Heart right ventricle (tissue), 16 donors: Measurements from ENCODE around the gene HOXA9. TPM values are rescaled to one million over a fixed set of nuclear protein-coding genes. Genes with fewer than 3 reads are reported as not detected.

Source experiments
- ATAC-seq, 8 donors: fragments of 200-7000 bp; cut with Tn5 transposase; one replicate each; pipeline ENCODE4 v1.9.1; 2020; ENCODE audit warnings: mild to moderate bottlenecking in 8 of 8, moderate library complexity in 8 of 8, moderate number of reproducible peaks in 1 of 8
- DNase-seq, 2 donors: peaks; one replicate each; pipeline ENCODE4 v3.0.0-alpha.2; 2020
- H3K27ac ChIP-seq, 10 donors: fragments of 200-600 bp; sonication (generic) in 2 of 10; one replicate each; pipeline versions ENCODE4 v1.5.0 to v1.8.0; 2020 to 2022; ENCODE audit warnings: mild to moderate bottlenecking in 3 of 10
- H3K27me3 ChIP-seq, 7 donors: fragments of 200-600 bp; one replicate each; pipeline ENCODE4 v1.8.0; 2021 to 2022; ENCODE audit warnings: mild to moderate bottlenecking in 2 of 7
- H3K36me3 ChIP-seq, 9 donors: fragments of 200-600 bp; sonication (generic) in 1 of 9; one replicate each; pipeline versions ENCODE4 v1.5.0 to v1.8.0; 2020 to 2022; ENCODE audit warnings: mild to moderate bottlenecking in 2 of 9
- H3K4me1 ChIP-seq, 9 donors: fragments of 200-600 bp; sonication (generic) in 1 of 9; one replicate each; pipeline versions ENCODE4 v1.5.0 to v1.8.0; 2020 to 2022; ENCODE audit warnings: mild to moderate bottlenecking in 4 of 9
- H3K4me3 ChIP-seq, 10 donors: fragments of 200-600 bp; sonication (generic) in 2 of 10; one replicate each; pipeline versions ENCODE4 v1.5.0 to v1.8.0; 2020 to 2022; ENCODE audit warnings: mild to moderate bottlenecking in 7 of 10, moderate library complexity in 2 of 10
- H3K9me3 ChIP-seq, 11 donors: fragments of 200-600 bp in 10 of 11; sonication (generic) in 2 of 11; one replicate each; pipeline versions ENCODE4 v1.5.0 to v1.8.0; 2013 to 2022; ENCODE audit warnings: mild to moderate bottlenecking in 2 of 11, control low read depth in 1 of 11, moderate library complexity in 1 of 11
- CTCF ChIP-seq, 9 donors: fragments of 200-600 bp; sonication (generic) in 2 of 9; IDR thresholded peaks; one replicate each; pipeline versions ENCODE4 v1.5.0 to v1.8.0; 2021 to 2022; ENCODE audit warnings: antibody characterized with exemption in 9 of 9, mild to moderate bottlenecking in 5 of 9, moderate library complexity in 1 of 9
- WGBS, 2 donors: extraction: QIAGEN DNeasy Blood & Tissue Kit; methylation state at CpG; one replicate each; pipeline ENCODE4 v1.1.7; 2013; ENCODE audit warnings: inconsistent platforms in 1 of 2; 5-methylcytosine and 5-hydroxymethylcytosine counted together
- intact Hi-C, 10 donors: fragments of 100-400 bp; cut with DNase I; formaldehyde crosslinking; loops; one replicate each; pipeline versions ENCODE4 v1.11.1 to v1.14.2; 2022
- polyA plus RNA-seq, 2 donors: library from polyadenylated mRNA; stranded (reverse); fragments of 200-250 nt; gene quantifications; one replicate each; pipeline ENCODE4 v1.2.3, GENCODE V29; 2013
- total RNA-seq, 10 donors: library from RNA; stranded (reverse); fragmentation: NEBNext Ultra II Directional in 3 of 10; extraction: Animal tissue kit (Norgen Biotek cat#: 25700) in 3 of 10; gene quantifications; one replicate each; pipeline versions ENCODE4 v1.2.1 to v1.2.4, GENCODE V29; 2021 to 2023
- donor health status: Arrhythmogenic right ventricular cardiomyopathy.
- donor health status: ischemic (EF 13 %, LVEDD 7.1; RV severe dilation, severe dysfunction).
- donor health status: healthy with polysubstance abuse.
- donor health status: DM: no; HTN: yes; CAD: no.
- donor health status: DM: no; HTN: no; CAD: no.
- donor health status: ischemic (EF 25% LVEDD 6.9; RV normal size, moderate dysfunction).
- donor health status: ischemic (EF 25% LVEDD 5.7; RV mildly dilated, moderate dysfunction).
- donor health status: healthy.
- donor health status: DM: yes; HTN: yes; CAD: no.
- donor health status: Ischemic cardiomyopathy.
- donor health status: ischemic (EF 35%, LVEDD 5.7; RV mildly dilated, moderate dysfunction).
- donor health status: nonischemic (EF 11% LVEDD 7.7; RV severe dilation, severe dysfunction).
- donor health status: DM: yes; HTN: yes; CAD: no.
- donor health status: PGD.
- donor health status: ischemic (EF 29% LVEDD 5.4; RV normal size, mild dysfunction).
- donor health status: nonischemic (EF 23%, LVEDD 6.1; RV moderate dilation, normal function).

HOXA9 gene
- total and polyA plus RNA-seq, 12 donors: not detected

DNA sequence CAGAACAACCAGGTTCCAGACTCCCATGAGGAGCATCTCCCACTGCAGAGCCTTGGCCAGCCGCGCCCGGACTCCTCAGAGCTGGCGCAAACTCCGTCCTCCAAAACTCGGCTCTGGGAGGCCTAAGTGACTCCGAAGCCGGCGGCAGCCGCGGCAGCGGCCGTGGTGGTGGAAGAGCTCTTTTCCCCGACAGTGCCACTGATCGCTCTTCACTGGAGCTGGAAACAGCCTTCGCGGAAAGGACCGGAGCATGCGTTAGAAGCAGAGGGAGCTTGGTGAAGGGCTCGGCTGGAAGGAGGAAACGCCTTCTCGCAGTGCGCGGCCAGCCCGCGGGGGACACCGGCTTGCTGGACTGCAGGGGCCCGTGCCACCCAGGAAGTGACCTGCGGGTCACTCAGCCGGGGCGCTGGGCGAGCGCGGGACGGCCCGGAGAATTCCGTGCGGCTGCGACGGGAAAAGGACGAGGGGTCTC, 39.5 kb upstream of the HOXA9 start:
- no peaks in the 10 kb centered on the region for H3K9me3 ChIP-seq
- peak in 1 of 8 donors; percentile 34 for ATAC-seq
- no peaks in the 10 kb centered on the region for H3K36me3 ChIP-seq
- TF ChIP-seq CTCF (IDR thresholded peaks at IDR 0.05): no peak
- intact Hi-C loops: loop anchor here in 7 of 10 donors (5.0 to 10.0 kb wide), 7 partner anchors 380 to 890 kb away; no protein-coding TSS in a partner anchor
- 2 to 4% methylated on average over 41 of the region's 41 CpGs for WGBS, 2 donors
- peaks cover 0 to 38% (median 23%) of the 10 kb centered on the region in 9 donors for H3K4me1 ChIP-seq
- H3K27ac ChIP-seq: no peak overlapping the region
- peaks cover 53 to 100% (median 99%) of the 10 kb centered on the region in 7 donors for H3K27me3 ChIP-seq
- peak overlapping the region in 3 of 10 donors; percentile 10 to 33 (median 10) for H3K4me3 ChIP-seq
- no peak for DNase-seq

GRCh38 chr7:27203964-27204594, 38.7 kb upstream of the HOXA9 start:
- intact Hi-C loops: loop anchor here in 6 of 10 donors (10.0 kb wide), 5 partner anchors 381 to 891 kb away; no protein-coding TSS in a partner anchor
- H3K36me3 ChIP-seq: no peaks in the 10 kb centered on the region
- H3K4me3 ChIP-seq: no peak overlapping the region
- H3K27ac ChIP-seq: no peak overlapping the region
- no peak for ATAC-seq
- H3K27me3 ChIP-seq: peaks cover 57 to 98% (median 96%) of the 10 kb centered on the region in 7 donors
- no peak for DNase-seq
- no peaks in the 10 kb centered on the region for H3K9me3 ChIP-seq
- peaks cover 0 to 41% (median 26%) of the 10 kb centered on the region in 9 donors for H3K4me1 ChIP-seq
- WGBS, 2 donors: 19 to 22% methylated on average over 4 of the region's 4 CpGs
- TF ChIP-seq CTCF (IDR thresholded peaks at IDR 0.05): no peak

DNA sequence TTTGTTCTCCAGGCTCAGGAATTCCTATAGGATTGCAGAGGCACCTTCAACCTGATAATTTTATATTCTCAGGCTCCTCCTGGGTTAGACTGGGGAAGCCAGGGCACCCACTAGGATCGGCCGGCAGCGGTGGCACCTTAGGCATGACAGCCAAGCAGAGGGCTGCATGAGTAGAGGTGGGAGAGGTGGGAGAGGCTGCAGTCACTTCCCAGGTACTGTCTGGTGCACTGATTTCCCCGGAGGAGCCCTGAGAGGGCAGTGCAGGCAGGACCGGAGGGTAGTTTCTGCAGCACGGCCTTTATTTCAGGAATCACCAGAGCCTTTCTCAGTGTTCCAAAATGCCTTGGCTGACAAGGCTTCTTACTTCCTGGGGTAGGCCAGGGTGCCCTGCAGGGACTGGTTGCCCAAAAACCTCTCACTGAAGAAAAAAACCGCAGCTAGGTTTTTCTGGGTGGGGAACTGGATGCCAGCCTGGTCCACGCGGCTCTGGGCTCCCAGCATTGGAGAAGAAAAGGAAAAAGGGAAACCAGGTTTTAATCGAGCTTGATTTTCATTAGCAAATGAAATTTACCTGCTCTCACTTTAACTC, 38.1 kb upstream of the HOXA9 start:
- TF ChIP-seq CTCF (IDR thresholded peaks at IDR 0.05): no peak
- WGBS, 2 donors: 16 to 19% methylated on average over 10 of the region's 10 CpGs

DNA sequence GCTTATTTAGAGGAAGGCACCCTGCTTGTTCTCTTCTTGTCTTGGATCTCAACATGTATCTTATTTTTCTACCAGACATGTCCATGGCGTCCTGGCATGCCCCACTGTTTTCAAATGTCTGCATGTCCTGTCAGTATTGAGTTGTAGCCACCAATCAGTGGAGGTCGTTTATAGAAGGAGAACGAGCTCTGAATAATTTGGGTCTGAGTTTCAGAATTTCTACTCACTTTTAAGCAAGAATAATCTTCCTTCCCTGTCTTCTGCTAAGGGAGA, 37.5 kb upstream of the HOXA9 start:
- TF ChIP-seq CTCF (IDR thresholded peaks at IDR 0.05): no peak

More for the DNA sequence above, 38.1 kb upstream of the HOXA9 start:
- intact Hi-C loops: loop anchor here in 6 of 10 donors (10.0 kb wide), 5 partner anchors 381 to 891 kb away; no protein-coding TSS in a partner anchor
- Histone ChIP-seq H3K4me3 (no peak overlapping the region), H3K36me3 (no peaks in the 10 kb centered on the region), H3K27ac (no peak overlapping the region), H3K27me3 (peaks cover 62 to 98% (median 96%) of the 10 kb centered on the region in 7 donors), H3K9me3 (no peaks in the 10 kb centered on the region), H3K4me1 (peaks cover 0 to 47% (median 29%) of the 10 kb centered on the region in 9 donors)
- DNase-seq: no peak
- no peak for ATAC-seq

More for the DNA sequence above, 37.5 kb upstream of the HOXA9 start:
- no peaks in the 10 kb centered on the region for H3K36me3 ChIP-seq
- H3K27me3 ChIP-seq: peaks cover 67 to 98% (median 97%) of the 10 kb centered on the region in 7 donors
- peaks cover 0 to 50% (median 30%) of the 10 kb centered on the region in 9 donors for H3K4me1 ChIP-seq
- intact Hi-C loops: loop anchor here in 6 of 10 donors (10.0 kb wide), 5 partner anchors 382 to 892 kb away; no protein-coding TSS in a partner anchor
- DNase-seq: no peak
- 11 to 16% methylated on average over 3 of the region's 3 CpGs for WGBS, 2 donors
- no peak for ATAC-seq
- no peak overlapping the region for H3K4me3 ChIP-seq
- no peaks in the 10 kb centered on the region for H3K9me3 ChIP-seq
- H3K27ac ChIP-seq: no peak overlapping the region
